ENCODE data around the gene ACTL6A. TPM values are rescaled to one million over a fixed set of nuclear protein-coding genes. Genes with fewer than 3 reads are reported as not detected.
A peak's percentile ranks its signal among the peaks of the same experiment; 100 is the strongest.

The ACTL6A gene
- total RNA-seq, 1 donor from 2014 or later, result 25.6 TPM

DNA sequence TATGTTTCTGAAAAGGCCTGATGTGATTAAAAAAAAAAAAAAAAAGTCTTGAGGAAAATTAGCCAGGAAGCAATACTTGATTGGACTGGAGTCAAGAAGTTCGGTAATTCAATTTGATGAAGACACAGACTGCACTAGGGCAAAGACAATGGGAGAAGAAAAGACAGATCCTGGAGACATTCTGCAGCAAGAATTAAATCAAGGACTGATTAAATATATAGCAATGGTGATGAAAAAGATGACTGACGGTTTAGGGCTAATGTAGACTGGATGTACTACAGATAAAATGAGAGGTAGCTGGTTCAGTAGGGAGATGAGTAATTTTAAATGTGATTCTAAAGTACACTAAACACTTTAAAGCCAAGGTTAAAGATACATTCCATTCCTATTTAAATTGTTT, 27.9 kb downstream of the ACTL6A start:
- no peak for DNase-seq (ENCODE audit: low spot score)

DNA sequence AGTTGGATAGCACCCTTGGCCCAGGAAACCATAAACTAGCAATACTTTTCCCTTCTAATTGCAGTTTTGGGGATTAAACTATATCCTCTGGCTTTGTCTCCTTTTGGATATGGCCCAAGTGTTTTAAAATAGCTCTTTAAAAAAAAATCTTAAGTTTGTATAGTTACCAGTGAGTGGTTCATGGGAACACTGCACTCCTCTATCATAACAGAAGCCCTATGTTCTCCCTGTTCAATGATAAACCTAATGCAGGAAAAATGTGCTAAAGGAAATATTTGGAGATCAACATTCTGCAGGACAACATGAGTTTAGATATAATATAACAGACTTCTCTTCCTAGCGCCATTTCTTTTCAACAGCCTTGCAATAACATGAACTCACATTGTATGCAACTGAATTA, 28.6 kb downstream of the ACTL6A start:
- DNase-seq (ENCODE audit: low spot score), result no peak

- DNase-seq (ENCODE audit: low spot score), result no peak
These were observed 36.8 kb downstream of the ACTL6A start for GRCh38 chr3:179599531-179599930.

- no peak for DNase-seq (ENCODE audit: low spot score)
These were observed 40.6 kb downstream of the ACTL6A start for GRCh38 chr3:179603321-179603720.

DNA sequence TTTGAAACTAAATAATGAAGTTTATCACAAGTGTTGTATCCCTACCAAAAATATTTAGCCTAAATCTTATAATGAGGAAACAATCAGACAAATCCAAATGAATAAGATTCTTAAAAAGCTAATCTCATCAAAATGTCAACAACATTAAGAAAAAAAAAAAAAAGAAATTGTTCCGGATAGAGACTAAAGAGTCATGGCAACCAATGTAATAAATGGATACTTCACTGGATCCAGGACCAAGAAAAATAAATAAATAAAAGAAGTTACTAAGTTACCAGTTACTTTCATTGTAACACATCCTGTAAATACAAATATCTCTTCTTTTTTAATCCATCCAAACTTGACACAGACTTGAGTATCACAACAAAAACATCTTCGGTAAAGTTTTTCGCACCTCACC, 41.1 kb downstream of the ACTL6A start:
- no peak for DNase-seq (ENCODE audit: low spot score)

DNA sequence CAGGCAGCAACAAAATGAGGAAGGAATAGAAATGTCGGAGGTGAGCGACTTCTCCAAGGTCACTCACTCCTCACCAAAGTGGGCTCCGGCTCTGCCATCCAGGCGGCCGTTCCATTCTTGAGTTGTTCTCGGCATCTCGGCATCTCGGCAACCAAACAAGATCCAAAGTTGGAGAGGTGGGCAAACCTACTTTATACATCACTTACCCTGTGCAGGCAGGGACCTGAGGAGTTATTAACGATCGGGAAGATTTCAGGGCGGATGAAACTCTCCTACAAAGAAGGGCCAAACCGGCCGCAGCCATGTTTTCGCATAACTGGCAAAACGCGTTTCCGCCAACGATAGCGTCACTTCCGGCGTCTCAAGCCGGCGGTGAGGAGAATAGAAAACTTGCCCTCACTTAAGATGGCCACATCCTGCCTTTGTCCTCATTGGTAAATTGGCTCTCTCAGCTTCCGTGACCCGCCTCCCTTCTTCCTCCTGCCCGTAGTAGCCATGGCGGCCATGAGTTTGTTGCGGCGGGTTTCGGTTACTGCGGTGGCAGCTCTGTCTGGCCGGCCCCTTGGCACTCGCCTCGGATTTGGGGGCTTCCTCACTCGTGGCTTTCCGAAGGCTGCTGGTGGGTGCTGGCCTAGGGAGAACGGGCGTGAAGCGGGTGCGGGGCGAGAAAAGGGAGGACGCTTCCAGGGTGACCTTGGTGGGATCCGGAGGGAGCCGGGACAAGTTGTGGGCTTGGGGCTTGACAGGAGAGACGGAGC, 41.8 kb downstream of the ACTL6A start, which contains the start of the genes MRPL47 and NDUFB5:
MRPL47 (minus strand) TSS at position 318 of the 758 bp plus-strand sequence; CDS start at position 304, 14 bp downstream.
NDUFB5 (plus strand) TSS at position 474 of the 758 bp plus-strand sequence; CDS start at position 496, 22 bp downstream.
- peak; percentile 96 for DNase-seq (ENCODE audit: low spot score)

DNA sequence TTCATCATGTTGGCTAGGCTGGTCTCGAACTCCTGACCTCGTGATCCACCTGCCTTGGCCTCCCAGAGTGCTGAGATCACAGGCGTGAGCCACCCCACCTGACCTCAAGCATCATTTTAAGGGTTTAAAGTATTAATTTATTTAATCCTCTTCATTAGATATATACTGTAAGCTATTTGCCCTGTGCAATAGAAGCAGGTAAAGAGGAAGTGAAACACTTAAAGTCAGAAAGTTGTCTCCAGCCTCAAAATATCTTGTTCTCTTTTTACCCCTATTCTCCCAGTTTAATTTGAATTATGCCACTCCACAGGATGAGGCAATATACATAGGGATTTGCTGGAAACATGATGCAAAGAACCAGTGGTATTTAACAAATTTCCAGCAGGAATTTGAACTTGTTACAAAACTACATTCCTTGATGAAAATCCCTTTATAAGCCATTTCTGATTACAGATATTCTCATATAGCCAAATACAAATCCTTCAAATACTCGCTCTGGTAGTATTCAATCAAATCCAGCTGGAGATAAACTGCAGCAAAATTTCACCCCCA, 43.9 kb downstream of the ACTL6A start:
- no peak for DNase-seq (ENCODE audit: low spot score)

DNA sequence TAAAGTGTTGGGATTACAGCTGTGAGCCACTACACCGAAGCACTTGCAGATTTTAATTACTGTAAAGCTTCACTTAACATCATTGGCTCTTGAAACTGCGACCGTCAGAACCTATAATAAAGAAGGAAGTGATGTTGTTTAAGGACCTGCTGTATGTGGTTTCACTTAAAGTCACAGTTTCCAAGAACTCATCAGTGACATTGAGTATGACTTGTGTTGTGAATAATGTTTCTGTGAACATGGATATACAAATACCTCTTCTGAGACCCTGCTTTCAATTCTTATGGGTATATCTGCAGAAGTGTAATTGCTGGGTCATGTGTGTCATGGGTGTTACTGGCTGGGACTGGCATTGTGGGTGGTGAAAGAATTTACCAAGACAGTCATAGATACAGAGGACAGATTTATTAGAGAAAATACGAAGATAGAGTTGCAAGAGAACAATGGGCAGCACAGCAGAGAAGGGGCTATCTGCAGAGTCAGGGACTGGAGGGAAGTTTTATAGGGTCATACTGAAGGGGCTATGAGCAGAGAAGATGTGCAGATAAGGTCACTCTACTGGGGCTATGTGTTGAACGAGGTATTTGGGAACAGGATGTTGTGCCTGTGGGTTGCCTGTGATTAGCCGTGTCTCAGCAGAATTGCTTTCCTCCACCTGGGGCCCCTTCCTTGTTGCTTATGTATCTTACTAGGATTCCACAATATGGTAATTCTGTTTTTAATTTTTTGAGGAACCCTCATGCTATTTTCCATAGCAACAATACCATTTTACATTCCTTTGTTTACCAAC, 46.4 kb downstream of the ACTL6A start:
- DNase-seq (ENCODE audit: low spot score), result no peak

GRCh38 chr3:179610066-179610465, 47.3 kb downstream of the ACTL6A start:
- DNase-seq (ENCODE audit: low spot score), result no peak

GRCh38 chr3:179613807-179614206, 51.1 kb downstream of the ACTL6A start:
- DNase-seq (ENCODE audit: low spot score), result no peak

DNA sequence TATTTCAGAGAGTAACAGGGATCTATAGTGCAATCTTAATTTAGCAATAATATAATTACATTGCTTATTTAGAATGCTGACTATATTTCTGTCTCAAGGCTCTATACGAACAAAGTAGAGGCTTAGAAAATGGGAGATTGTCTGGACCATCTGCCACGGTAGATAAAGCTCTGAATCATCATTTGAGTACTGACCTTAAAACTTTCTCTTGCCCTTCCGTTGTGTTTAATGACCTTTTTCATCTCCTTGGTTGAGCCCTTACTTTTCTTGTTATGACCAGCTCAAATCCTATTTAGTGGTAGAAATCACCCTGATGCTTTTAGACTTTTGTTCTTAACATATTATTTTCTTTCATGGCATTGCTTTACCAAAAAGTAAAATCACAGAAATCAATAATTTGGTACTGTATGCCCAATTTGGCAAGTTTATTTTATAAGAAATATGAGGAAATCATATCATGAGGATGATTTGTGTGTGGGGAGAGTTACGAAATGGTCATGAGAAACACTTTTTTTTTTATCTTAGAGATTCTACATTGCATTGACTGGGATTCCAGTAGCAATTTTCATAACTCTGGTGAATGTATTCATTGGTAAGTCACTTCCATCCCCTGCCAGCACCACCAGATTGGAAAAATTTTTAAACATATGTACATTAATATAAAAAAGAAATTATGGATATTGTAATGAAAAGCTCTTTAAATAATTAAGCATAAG, 52.9 kb downstream of the ACTL6A start:
- DNase-seq (ENCODE audit: low spot score), result no peak

DNA sequence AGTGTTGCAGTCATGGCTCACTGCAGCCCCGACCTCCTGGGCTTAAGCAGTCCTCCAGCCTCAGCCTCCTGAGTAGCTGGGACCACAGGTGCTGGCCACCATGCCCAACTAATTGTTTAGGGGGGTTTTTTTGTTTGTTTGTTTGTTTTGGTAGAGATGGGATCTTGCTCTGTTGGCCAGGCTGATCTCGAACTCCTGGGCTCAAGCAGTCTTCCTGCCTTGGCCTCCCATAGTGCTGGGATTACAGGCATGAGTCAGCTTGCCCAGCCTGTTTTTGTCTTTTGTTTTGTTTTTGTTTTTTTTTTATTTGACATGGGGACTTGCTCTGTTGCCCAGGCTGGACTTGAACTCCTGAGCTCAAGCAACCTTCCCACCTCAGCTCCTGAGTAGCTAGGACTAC, 59.3 kb downstream of the ACTL6A start:
- DNase-seq (ENCODE audit: low spot score), result no peak

DNA sequence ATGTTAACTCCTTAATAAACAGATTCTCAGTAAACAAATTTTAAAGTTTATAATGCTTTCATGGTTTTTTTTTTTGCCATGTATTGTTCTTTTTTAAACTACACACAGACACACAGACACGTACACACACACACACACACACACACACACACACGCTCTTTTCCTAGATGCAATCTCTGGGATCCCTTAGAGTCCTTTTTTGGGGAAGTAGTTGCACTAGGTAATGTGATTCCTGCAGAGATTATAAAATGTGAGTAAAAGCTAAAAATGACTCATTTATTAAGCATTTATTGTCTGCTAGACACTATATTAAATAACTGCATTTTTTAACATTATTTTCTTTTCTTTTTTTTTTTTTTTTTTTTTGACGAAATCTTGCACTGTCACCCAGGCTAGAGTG, 61.7 kb downstream of the ACTL6A start:
- no peak for DNase-seq (ENCODE audit: low spot score)

DNA sequence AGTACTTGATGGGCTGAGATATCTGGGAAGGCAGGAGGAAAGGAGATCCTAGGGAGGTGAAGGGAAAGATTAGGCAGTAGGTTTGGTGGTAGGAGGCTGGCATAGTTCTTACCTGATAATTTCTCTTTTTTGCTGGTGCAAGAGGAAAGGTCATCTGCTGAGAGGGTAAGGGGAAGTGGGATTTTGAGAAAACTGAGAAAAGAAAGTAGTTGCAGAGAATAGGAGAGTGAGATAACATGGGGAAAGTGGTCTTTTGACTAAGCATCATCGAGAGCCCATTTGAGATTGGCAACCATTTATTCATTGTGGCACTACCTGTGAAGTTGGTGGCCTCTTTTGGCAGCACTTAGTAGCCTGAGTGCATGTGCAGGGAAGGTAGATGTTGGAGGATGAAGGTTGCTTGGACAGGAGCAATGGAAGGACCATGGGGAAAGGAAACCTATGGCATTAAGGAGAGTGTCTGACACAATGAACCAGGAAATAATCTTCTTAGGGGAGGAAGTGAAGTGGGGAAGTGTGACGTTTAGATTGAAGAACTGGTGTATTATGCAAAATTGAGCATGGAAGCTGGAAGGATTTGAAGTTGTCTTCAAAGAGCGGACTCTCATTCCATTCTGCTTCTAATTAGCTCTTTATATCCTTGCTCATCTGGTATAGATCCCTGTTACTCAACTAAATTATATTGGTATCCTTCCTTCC, 68.2 kb downstream of the ACTL6A start:
- DNase-seq (ENCODE audit: low spot score), result no peak

Other genes starting within 250 kb of the ACTL6A start
- 23.9 TPM for gene ZNF639, start 239.9 kb upstream of the ACTL6A start, total RNA-seq
- 43.3 TPM for gene MFN1, start 215.2 kb upstream of the ACTL6A start, total RNA-seq
- 14.5 TPM for gene GNB4, start 111.5 kb upstream of the ACTL6A start, total RNA-seq
- gene MRPL47, start 41.7 kb downstream of the ACTL6A start, total RNA-seq, result 22.4 TPM
- 103 TPM for gene NDUFB5, start 41.9 kb downstream of the ACTL6A start, total RNA-seq
- 9.4 TPM for gene USP13, start 90.1 kb downstream of the ACTL6A start, total RNA-seq